ENCODE results near the gene CNIH3.

The CNIH3 gene

DNA sequence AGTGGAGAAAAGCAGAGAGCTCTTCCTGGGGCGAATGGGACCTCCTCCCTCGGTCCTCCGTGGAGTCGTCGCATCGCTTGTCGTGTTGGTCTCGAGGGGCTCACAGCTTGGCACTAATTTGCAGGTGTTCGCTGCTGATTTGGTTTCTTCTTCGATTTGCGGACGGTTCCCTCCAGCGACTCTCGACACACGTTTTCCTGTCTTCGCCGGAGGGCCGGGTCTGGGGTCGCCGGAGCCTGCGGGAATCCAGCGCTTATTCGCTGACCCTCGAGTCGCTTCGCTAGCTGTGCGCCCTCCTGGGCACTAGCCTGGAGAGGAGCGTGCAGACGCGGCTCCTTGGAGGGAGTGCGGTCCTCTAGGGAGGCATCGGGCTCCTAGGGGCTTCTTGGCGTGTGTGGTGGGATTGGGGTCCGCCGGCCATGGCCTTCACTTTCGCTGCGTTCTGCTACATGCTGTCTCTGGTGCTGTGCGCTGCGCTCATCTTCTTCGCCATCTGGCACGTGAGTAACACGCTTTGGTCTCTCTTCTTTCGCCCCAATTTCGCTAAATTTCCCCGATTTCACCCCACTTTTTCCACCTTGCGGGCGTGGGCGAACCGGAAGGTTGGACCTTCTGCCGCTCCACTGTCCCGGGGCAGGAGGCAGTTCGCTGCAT, 766 bp downstream of the CNIH3 start:
- DNase-seq: no peak

GRCh38 chr1:224617410-224618355, 1.6 kb downstream of the CNIH3 start:
- no peak for DNase-seq

- no peak for DNase-seq
Measured at GRCh38 chr1:224619209-224619608, 3.1 kb downstream of the CNIH3 start.

DNA sequence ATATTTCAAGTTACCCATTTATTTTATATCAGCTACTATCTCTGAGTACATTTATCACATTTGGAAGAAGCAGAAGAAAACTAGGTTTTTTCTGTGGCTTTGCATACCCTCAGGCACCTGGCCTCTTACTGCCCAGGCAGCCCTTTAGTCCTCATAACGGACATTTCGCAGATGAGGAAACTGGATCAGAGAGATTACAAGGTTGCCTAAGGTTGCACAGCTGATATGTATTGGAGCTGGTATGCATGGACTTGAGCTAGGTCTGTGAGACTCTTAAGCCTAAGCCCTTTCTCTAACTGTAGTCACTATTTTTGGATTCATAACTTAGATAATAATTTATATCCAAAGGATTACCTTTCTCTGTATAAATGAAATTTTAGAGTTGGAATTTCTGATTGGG, 4.0 kb downstream of the CNIH3 start:
- DNase-seq: no peak

DNA sequence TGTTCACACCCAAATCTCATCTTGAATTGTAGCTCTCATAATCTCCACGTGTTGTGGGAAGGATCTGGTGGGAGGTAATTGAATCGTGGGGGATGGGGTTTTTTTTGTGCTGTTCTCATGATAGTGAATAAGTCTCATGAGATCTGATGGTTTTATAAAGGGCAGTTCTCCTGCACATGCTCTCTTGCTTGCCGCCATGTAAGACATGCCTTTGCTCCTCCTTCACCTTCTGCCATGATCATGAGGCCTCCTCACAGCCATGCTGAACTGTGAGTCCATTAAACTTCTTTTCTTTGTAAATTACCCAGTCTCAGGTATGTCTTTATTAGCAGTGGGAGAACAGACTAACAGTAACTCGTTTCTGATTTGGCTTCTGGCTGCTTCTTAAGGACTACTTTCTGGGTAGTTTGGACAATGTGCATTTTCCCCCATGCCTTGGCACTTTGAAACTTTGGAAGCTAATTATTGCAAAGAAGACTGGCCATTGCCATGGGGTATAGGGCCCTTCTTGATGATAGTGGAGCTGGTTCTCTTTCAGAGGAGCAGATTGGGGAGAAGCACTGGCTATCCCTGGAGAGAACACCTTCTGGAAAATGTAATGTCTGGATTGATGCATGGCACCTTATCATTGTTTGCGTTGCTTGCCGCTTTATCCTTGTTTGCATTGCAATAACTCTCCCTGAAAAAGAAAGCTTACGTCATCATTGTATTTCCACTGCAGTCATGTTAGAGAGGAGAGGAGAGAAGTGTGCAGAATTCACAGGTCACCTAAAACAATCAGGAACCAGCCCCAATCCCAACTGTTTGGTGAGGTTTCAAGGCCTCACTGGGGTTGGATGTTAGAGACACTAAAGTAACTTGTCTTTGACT, 5.9 kb downstream of the CNIH3 start:
- DNase-seq: no peak

- DNase-seq: no peak
Measured at GRCh38 chr1:224622831-224623230, 6.7 kb downstream of the CNIH3 start.

DNA sequence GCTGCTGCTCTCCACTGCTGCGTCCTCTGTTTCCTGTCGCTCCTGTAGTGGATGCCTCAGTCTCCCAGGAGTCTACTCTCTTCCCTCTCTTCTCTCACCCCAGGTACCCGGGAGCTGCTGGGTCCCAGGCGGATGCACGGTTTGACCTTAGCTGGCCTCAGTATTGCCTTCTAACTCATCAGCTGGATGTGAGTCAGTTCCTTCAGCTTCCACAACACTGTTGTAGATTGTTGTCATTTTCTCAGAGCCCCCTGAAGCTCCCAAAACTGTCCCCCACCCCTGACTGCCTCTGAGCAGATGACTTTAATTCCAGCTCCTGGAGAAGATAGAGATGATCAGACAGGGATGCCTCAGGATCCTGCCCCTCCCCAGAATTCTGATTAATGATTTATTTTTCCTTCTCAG, 7.2 kb downstream of the CNIH3 start:
- DNase-seq: no peak

DNA sequence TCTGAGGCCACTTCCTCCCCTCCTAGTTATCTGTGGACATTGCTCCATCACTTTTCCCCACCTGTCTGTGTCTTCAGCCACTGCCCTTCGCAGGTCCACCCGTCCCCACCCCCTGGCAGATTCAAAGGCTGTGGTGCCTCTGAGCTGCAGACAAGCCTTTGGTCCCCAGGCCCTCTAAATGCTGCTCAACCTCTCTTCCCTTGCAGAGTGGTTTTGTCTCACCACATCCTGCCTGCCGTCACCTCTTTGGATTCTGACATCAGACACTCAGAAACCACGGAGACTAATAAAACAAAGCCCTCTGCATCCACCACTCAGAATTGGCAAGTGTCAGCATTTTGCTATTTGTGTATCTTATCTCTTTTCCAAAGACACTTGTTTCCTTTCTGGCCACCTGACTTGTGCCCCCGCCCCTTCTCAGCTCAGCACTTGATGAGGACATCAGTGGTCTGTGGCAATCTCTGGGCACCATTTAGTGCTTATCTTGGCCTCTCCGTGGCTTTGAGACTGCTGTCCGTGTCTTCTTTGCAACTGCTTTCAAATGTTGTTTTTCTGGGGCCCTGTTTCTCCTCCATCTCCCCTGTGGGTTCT, 7.7 kb downstream of the CNIH3 start:
- no peak for DNase-seq

DNA sequence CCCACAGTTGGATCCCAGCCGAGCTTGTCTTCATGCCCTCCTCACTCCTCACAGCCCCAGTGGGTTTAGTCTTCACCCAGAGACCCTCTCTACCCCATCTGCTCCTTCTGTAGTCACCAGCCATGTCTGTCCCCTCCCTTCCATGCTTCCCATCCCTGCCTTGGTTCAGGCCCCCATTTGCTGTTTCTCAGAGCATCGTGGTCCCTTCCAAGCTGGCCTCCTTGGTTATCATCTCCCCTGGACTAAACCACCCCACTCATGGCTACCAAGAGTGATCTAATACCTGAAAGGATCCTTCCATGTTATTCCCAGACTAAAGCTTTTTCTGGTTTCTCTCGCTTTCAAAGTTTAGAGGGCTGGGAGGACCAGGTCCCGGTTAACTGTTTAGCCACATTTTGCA, 8.3 kb downstream of the CNIH3 start:
- no peak for DNase-seq

DNA sequence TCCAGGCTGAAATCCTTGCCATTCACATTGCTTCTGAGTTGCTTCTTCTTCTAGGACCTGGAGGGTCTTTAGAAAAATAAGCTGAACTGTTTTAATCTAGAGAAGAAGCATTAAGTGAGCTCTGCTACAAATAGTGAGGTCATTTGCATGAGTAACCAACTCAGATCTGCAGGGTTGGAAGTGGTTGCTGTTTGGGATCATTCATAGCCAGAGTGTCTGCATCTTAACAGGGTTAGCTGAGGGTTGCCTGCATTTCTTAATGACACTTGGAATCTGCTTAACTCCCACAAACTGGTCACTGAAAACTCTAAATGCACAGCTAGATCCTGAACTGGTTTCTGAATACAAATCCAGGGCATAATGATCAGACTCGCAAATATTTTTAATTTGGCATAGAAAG, 9.9 kb downstream of the CNIH3 start:
- DNase-seq: no peak

DNA sequence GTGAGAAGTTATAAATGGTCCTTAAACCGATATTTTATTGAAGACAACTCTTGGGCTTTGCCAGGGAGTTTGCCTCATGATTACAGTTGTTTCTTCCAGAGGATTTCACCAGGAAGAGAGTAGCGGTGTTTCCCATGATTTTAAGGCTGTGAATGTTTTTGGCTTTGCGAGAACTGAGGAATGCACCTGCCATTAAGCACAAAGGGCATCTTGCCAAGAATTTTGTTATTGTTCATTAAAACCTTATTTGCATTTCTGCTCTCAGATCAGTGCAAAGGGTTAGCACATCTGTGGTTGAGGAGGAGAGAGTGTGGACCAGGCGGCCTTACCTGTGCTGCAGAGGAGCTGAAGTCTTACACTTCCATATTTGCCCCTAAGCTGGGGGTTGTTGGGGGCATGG, 13.8 kb downstream of the CNIH3 start:
- DNase-seq: no peak

DNA sequence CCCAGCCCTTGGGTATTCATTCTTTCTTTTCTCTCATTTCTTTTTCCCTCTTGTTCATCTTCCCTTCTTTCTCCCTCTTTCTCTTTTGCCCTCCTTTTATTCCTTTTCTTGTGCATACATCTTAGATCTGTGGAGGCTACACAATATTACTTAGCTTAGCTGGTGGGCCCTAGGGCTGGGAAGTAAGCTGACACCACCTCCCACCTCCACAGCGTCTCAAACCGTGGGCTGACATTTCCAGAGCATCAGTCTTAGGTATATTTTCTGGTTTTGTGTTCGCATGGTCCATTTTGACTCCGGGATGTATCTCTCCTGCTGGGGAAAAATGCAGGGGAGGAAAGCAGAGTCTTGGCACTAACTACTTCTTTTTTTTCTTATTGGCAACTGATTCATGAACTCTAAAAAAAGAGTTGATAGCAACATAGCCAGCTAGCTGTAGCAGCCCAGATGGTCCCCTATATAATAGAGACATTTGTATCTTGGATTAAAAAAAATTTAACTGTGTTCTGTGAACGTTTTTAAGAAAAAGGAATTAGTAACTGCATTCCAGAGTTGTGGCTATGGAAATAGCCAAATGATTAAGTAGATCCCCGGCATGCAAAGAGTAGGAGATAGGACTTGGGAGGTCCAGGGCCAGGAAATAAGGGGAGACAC, 15.5 kb downstream of the CNIH3 start:
- DNase-seq: no peak

- DNase-seq: no peak
Measured at GRCh38 chr1:224632381-224632871, 16.3 kb downstream of the CNIH3 start.

DNA sequence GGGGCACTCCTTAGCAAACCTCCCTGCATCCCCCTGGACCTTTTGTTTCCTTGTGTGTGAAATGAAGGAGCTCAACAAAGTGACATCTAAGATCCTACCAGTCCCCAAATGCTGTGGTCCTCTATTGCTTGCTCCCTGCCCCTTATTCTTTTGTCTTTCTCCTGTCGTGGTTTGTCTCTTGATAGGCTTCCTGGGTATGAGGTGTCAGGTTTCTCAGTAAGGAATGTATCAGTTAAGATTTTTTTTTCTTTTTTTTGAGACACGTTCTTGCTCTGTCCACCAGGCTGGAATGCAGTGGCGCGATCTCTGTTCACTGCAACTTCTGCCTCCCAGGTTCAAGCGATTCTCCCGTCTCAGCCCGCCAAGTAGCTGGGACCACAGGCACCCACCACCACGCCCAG, 16.8 kb downstream of the CNIH3 start:
- no peak for DNase-seq

DNA sequence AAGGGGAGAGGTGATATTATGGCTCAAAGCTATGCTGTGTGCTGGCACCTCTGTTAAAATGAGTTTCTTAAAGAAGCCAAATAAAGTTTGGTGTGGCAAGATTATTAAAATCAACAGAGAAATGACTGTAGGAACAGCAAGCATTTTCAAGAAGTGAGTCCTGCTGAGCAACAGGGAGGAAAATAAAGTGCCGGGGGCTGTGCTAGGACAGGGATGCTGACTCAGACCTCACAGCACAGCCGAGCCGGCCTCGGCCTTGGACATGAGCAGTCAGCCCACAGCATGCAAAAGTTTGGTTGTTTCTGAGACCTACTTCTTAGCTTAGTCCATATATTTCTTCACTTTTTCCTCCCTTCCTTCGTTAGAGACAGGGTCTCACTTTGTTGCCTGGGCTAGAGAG, 19.2 kb downstream of the CNIH3 start:
- no peak for DNase-seq

DNA sequence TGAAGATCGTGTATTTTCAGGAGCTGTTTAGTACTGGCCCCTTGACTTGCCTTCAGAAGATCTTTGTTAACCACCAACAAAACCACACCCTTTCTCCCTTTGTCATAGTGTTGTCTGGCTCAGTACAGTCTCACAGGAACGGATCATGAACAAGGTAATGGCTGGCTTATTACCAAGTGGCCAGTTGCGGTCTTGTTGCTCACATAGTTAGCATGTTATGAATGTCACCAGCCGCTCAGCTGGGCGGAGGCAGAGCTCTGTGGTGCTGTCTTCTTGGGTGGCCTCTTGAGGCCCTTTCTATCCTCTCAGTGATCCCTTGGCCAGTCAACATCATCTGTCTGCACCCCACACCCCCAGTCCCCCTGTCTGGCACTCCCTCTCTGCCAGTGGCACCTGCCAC, 21.4 kb downstream of the CNIH3 start:
- DNase-seq: no peak

GRCh38 chr1:224637936-224638335, 21.8 kb downstream of the CNIH3 start:
- no peak for DNase-seq

DNA sequence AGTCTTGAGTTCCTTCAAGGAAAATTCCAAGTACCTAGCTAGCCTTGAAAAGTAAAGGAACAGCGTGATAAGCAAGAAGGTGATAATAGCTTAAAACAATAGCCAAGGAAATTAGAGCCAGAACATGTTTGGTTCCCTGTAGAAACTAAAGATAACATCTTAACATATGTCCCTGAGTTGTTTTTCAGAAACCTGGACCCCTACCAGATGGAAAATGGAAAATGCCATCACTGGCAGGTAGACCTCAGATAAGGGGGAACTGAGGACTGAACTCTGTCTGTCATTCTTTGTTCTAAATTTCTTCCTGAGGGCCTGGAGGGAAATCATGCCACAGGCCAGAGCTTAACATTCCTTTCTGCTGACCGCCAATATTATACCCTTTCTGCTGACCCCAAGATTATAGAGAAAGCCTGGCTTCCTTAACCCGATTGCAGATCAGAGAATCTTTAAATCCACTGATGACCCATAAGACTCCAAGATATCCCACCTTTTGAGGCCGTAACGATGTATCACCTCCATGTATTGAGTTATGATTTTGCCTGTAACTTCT, 23.4 kb downstream of the CNIH3 start:
- DNase-seq: no peak

GRCh38 chr1:224640018-224640417, 23.9 kb downstream of the CNIH3 start:
- no peak for DNase-seq

- DNase-seq: no peak
Measured at GRCh38 chr1:224640587-224640986, 24.5 kb downstream of the CNIH3 start.

DNA sequence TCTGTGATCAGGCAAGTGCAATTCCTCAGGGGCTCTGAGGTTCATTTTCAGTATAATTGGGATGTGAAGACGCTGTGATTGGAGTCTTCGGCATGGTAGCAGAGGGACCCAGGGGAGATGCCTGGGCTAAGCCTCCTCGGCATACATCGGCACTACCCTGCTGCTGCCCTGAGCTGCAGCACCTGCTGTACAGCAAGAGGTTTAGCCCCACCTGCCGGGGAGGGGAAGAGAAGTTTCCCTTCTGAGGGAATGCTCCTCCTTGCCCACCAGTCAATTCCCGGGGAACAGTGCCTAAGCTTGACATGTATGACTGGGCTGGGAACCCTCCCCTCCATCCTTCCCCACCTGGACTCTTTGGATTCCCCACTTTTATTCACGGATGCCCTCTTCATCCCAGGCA, 24.9 kb downstream of the CNIH3 start:
- peak; percentile 87 for DNase-seq

- no peak for DNase-seq
Measured at GRCh38 chr1:224643653-224644052, 27.5 kb downstream of the CNIH3 start.

Data from NCI-H1436 (cell line).